ENCODE measurements around the gene SLC38A5.
"Not testable (repeated sequence)": the region's sequence is repeated elsewhere in the genome, so short reads cannot be mapped to it uniquely, and the experiment has no call there.

The SLC38A5 gene

DNA sequence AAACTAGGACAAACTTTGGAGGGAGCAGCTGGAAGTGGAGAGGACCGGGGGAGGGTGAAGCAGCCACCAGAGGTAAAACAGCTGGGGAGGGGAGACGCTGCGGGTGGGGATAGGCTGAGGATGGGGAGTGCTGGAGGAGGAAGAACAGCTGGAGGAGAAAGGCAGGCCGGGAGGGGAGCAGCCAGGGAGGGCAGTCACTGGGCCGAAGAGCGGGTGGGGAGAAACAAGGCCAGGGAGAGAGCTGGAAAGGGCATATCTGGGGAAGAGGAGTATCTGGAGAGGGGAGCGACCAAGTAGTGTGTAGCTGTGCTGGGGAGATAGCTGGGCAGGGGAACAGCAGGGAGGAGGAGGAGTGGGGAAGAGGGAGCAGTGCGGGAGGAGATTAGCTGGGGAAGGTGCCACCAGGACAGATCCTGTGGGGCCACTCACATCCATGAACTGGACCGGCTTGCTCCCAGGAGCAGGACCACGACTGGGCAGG, 2.7 kb downstream of the SLC38A5 start:
- DNase-seq: no peak

DNA sequence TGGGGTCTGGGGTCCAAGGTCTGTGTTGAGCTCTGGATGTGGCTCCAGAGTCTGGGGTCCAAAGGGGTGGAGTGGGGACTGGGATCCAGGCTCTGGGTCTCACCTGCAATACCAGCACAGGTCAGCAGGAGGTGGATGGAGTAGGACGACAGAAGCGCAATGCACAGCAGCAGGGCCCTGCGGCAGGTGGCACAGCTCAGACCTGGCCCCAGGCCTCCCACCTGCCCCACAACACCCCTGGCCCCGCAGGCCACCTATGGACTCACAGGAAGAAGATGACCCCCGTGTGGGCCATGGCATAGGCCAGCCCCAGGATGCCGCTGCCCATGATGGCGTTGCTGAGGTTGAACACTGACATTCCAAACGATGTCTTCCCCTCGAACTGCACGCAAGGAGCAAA, 3.4 kb downstream of the SLC38A5 start:
- no peak for DNase-seq

DNA sequence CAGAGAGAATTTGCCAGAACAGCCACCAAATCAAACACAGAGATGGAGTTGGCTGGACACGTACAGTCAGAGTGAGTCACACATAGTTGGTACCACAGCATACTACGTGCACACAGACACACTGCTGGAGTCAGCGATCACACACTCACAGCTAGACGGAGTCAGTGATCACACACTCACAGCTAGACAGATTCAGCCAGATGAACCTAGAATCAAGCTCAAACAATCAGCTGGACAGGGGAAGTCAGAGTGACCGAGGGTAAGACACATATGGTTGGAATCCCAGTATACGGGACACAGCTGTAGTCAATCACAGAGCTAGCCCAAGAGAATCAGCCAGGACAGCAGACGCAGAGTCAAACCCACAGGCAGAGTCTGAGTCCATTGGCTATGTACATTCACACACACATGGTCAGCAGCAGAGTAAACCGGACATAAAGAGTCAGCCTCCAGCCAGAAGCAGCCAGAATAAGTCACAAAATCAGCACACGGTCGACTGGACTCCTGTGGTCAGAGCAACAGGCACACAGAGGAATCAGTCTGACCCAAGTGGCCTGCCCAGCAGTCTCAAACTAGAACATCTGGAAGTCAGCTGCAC, 4.6 kb downstream of the SLC38A5 start:
- peak; percentile 32 for DNase-seq

DNA sequence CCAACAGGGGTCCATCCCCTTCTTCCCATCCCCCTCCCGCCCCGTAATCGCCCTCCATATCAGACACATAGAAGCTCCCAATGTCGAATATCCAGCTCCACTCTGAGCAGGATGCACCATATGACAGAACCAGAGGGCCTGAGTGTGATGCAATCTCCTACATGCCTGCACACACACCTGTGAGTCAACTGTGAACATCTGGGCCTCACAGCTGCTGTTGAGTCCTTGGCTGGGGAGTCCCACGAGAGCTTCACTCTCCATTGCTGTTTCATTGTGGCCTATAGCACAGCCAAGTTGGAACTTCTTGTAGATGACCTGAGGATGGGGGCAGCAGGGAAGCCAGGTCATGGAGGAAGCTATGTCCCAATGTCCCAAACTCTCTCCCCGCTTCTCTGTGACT, 8.2 kb downstream of the SLC38A5 start:
- DNase-seq: no peak

DNA sequence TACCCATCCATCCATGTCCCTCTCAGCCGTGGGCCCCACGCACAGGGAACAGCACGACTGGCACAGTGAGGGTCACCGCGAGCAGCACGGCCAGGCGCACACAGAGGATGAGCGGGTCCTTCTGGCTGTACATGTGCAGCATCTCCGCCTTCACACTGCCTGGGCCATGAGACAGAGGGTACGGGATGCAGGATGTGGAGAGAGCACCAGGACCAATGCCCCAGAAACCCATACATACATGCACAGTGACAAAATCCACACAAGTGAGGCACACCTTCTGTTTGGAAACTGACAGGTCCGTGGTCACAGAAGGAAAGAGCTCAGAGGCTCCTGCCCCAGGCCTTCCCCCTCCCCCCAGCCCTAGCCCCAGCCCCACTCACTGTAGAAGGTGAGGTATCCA, 9.5 kb downstream of the SLC38A5 start:
- DNase-seq: no peak

DNA sequence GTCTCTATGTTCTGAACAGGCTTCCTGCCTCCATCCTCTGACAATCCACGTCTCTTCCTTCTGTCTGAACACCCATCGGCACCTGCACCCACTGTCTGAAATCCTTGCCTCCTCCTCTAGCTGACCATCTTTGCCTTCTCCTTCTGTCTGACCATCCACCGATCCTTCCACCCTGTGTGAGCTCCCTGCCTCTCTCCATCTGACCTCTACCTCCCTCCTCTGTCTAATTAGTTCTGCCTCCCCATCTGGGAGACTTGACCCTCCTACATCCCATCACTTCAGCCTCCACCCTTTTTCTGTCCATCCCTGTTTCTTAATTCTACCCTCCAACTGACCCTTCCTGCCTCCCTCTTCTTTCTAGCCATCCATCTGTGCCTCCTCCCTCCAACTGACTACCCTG, 10.0 kb downstream of the SLC38A5 start:
- DNase-seq: no peak

DNA sequence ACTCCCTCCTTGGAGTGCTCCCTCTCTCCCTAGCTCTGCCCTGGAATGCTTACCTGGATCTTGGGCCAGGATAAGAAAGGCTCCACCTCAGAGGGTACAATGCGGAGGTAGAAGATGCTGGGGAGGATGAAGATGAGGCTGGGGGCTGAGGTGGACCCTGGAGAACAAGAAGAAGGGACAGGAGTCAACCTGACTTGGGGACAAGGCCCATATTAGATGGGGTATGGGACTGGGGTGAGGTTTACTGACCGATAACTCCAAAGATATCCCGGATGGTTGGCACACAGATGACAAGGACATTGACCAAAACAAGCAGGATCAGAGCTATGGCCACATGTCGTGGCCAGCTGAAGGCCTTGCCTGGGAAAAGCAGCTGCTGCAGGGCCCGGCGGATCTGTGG, 10.6 kb downstream of the SLC38A5 start:
- DNase-seq: no peak

DNA sequence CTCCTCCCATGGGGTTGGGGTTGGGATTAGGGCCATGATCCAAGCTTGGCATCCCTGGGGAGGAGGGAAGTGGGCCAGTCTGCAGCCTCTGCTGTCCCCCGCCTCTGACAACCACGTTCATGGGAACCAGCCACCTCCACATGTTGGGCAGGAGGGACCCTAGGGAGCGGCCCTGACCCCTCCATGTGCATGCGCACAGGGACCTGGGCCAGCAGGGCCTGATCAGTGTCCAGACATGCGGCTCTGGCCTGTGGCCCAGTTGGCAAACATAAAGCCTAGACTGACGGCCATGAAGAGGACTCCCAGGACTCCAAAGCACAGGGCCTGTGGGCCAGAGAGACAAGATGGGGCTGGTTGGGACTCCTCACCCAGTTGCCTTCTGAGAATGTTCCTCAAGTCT, 11.3 kb downstream of the SLC38A5 start:
- no peak for DNase-seq

DNA sequence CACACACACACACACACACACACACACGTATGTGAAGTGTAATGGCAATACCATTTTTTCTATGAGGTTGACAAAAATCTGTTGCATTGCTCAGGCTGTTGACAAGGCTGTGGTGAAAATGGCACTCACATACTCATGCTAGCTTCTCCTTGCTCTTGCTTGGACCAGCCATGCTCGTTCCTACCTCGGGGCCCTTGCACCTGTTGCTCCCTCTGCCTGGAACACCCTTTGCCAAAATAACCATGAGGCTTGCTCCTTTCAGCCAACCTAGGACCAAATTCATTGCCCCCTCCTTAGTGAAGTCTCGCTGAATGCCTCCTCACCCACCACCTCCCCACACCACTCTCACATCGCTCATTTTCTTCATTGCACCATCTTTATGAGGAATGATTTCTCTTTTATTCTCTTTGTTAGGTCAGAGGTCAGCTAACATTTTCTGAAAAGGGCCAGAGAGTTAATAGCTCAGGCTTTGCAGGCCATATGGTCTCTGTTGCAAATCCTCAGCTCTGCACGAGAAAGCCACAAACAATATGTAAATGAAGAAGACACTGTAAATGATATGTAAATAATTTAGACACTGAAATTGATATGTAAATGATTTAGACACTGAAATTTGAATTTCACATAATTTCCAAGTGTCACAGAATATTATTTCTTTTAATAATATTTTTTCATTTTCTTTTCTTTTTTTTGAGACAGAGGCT, 13.3 kb downstream of the SLC38A5 start:
- DNase-seq: no peak

DNA sequence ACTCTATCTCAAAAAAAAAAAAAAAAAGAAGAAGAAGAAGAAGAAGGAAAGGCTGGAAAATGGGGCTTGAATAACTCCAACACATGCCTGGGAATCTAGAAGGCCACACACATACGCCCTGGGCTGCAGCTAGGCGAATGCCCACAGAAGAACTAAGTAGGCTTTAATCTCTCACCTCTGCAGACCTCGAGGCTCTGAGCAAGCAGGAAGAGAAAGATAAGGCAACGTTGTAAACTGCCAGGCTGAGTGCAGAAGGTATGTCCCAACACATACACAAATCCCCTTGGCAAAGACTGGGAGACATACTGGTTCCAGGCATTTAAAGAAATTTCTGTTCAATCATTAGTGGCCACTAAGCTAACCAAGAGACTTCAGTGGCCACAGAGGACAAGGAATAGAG, 18.4 kb downstream of the SLC38A5 start:
- no peak for DNase-seq

DNA sequence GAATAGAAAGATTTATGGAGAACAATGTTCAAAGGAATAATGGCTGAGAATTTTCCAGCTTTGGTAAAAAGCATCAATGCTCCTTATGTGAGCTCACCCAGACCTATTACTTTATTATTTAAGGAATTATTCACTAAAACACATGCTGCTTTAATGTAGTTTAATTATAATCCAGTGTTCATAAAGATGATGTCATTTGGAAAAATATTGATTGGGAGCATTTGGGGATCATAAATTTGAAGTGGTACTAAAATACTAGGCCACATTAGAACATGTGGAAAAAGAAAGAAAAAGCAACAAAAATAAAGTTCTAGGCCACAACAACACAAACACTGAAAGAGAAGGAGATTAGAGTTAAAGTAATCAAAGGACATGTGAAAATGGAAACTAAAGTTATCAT, 20.0 kb downstream of the SLC38A5 start:
- DNase-seq: no peak

DNA sequence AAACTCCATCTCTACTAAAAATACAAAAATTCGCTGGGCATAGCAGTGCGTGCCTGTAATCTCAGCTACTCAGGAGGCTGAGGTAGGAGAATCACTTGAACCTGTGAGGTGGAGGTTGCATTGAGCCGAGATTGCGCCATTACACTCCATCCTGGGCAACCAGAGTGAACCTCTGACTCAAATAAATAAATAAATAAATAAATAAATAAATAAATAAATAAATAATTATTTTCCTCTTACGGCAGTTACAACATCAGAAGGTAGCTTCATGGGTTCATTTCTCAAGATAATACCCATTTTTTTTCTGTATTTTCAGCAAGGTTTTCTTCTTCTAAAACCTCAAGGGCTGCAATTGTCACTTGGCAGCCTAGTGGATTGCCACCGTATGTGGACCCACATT, 22.9 kb downstream of the SLC38A5 start:
- DNase-seq: not testable (repeated sequence)

DNA sequence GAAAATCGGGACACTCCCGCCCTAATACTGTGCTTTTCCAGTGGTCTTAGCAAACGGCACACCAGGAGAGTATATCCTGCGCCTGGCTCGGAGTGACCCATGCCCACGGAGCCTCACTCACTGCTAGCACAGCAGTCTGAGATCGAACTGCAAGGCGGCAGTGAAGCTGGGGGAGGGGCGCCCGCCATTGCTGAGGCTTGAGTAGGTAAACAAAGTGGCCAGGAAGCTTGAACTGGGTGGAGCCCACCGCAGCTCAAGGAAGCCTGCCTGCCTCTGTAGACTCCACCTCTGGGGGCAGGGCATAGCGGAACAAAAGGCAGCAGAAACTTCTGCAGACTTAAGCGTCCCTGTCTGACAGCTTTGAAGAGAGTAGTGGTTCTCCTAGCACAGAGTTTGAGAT, 36.3 kb downstream of the SLC38A5 start:
- DNase-seq: not testable (repeated sequence)

DNA sequence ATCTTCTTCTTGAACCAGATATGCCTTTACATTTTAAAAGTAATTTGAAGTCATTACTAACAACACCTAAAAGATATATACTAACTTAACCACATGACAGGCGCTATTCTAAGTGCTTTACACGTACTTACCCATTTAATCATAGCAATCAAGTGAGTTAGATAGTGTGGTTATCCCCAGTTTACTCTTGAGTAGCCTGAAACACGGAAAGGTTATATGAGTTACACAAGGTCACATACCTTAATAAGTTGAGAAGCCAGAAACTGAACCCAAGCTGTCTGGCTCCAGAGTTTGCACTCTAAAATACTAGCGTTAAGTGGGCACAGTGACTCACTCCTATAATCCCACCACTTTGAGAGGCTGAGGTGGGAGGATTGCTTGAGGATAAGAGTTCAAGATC, 39.9 kb downstream of the SLC38A5 start:
- not testable (repeated sequence) for DNase-seq

DNA sequence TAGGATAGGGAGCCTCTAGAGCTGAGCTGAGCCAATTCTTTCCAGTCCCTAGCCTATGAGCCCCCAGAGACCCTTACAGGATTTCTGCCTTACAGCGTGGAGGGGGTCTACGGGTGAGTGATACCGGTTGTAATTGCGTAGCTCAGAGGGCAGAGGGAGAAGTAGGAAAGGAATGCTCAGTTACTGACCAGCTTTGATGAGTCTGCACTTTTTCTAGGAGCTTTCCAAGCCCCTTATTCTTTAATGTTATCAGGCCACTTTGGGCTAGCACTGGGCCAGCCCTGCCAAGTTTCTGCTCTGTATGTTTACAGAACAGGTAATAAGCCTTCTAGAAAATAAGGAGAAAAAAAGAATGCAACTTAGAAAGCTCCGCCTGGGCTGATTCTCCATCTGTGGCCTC, 40.5 kb downstream of the SLC38A5 start:
- DNase-seq: not testable (repeated sequence)

DNA sequence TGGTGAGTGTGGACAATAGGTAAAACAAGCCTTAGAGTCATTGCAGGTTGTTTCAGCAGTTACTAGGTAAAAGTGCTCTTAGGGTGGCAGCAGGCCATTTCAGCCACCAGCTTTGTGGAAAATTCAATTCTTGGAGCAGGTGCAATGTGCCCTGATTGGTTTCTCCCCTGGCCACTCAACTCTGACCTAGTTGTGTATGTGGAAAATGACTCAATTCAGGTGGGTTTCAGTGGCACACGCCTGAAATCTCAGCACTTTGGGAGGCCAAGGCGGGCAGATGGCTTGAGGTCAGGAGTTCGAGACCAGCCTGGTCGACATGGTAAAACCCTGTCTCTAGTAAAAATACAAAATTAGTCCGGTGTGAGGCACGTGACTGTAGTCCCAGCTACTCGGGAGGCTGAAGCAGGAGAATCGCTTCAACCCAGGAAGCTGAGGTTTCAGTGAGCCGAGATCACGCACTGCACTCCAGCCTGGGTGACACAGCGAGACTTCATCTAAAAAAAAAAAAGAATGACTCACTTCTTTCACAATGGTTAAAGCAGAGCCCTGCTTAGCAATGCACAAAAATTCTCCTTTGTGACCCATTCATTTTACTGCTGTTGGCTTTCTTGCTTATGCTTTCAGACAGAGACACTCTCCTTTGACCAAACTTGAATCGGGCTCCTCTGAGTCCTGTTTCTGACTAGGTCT, 42.9 kb downstream of the SLC38A5 start:
- DNase-seq: not testable (repeated sequence)

DNA sequence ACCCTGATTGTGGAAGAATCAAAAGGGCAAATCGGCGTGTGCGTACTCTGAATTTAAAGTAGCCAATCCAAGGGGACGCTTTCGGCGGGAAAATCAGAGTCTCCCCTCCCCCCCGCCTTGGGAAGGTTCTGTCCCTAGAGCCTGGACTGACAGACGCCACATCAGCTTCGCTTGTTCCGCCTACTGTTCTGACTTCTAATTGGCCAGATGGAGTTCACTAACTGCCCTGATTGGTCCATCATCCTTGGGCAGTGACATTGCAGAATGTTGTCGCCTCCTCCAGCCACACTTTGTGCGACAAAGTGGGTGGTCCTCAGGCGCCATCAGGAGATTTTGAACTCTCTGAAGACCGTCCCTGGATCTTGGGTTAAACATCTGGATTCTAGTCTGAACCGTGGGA, 58.2 kb downstream of the SLC38A5 start, which contains the start of gene SSX4B:
SSX4B (minus strand) TSS at position 101 of the 400 bp plus-strand sequence. CDS start 588 bp downstream, outside the sequence.
- DNase-seq: not testable (repeated sequence)

All from eye (tissue), 1 donor.